ENCODE results near the gene PARP9.
"Not testable (repeated sequence)": the region's sequence is repeated elsewhere in the genome, so short reads cannot be mapped to it uniquely, and the experiment has no call there.

Gene PARP9

DNA sequence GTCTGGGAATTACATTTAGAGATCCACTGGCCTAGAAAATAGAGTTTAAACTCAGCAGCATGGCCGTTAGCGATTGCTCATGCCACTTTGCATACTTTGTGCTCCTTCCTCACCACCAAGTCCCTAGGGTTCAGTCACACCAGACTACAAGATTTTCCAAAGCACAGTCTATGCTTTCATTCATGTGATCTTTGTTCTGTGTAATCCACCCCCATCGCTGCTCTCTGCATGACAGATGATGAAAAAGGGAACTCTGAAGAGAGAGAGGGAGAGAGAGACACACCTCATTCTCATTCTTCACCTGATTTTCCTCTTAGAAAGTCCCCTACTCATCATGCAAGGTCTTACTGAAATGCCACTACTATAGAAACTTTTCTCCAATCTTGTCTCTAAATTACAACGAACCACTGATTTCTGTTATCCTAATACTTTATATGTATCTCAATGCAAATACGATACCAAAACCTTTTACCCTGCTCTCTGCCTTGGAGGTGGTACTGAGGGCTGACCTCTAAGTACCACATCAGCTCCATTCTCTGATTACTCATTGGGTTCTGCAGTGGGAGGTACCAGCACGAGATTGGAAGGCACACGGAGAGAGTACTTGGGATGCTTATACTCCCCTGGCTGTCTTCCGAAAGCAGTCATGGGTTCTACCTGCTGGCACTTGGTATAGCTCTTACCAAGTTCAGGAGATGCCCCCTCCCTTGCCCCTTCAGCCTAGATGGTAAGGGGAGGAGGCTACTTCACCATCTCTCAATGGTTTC is 12.3 kb upstream of the PARP9 start:
- DNase-seq = no peak

DNA sequence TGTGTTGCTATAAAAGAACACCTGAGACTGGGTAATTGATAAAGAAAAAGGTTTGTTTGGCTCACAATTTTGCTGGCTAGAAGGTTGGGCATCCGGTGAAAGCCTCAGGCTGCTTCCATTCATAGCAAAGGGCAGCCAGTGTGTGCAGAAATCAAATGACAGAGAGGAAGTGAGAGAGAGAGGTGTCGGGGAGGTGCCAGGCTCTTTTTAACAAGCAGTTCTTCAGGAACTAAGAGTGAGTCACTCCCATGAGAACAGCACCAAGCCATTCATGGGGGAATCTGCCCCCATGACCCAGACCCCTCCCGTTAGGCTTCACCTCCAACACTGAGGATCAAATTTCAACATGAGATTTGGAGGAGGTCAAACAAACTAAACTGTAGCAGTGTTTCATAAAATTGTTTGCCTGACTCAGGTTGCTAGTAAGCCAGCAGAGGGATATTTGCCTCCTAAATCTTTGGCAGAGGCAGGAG is 8.9 kb upstream of the PARP9 start:
- no peak for DNase-seq

DNA sequence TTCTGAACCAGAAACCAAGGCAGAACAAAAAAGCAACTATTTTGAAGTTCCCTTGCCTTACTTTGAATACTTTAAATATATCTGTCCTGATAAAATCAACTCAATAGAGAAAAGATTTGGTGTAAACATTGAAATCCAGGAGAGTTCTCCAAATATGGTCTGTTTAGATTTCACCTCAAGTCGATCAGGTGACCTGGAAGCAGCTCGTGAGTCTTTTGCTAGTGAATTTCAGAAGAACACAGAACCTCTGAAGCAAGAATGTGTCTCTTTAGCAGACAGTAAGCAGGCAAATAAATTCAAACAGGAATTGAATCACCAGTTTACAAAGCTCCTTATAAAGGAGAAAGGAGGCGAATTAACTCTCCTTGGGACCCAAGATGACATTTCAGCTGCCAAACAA is 4.7 kb upstream of the PARP9 start:
- no peak for DNase-seq

- not testable (repeated sequence) for DNase-seq
Measured at GRCh38 chr3:122568131-122568530, 4.0 kb upstream of the PARP9 start.

GRCh38 chr3:122563717-122564025 is 429 bp downstream of the PARP9 start:
- peak in 3 of 56 donors; percentile 1 to 3 (median 3) for DNase-seq

GRCh38 chr3:122562923-122563716 is 980 bp downstream of the PARP9 start:
- no peak for DNase-seq

DNA sequence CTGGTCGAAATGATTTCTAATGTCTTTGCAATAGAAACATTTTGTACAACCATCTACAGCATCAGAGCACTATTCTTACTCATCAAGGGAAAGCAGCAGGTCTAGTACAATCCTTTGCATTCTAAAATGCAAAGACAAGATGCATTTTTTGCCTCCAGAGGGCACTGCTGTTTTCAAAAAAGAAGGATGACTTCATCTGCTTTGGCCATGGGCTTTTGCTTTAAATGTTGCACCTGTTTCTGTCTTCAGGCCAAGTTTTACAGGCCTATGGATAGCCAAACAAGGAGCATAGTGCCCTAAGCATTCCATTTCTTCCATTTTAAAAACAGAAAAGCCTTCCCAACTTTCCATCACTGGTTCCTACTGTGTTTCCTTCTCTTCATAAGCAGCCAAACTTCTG is 3.4 kb downstream of the PARP9 start:
- peak in 4 of 56 donors; percentile 1 to 6 (median 4) for DNase-seq

GRCh38 chr3:122559906-122560305 is 4.2 kb downstream of the PARP9 start:
- DNase-seq = no peak

GRCh38 chr3:122558605-122559004 is 5.5 kb downstream of the PARP9 start:
- no peak for DNase-seq

DNA sequence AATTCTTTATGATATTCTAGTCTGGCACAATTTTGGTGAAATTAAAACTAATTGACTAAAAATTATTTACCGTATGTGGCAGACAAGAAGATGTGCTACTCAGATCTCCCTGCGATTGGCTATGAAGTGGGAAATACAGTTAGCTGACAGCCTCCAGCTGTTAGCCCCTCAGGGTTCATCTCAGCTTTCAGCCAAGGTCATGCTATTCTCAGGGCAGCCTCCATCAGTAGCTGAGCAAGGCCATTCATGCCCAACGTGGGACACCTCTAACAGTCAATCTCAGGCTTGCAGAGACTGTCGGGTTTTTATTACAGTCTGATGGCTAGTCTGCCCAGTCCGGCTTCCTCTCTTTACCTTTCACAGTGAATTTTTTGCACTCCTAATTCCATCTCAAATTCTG is 6.7 kb downstream of the PARP9 start:
- DNase-seq = no peak

DNA sequence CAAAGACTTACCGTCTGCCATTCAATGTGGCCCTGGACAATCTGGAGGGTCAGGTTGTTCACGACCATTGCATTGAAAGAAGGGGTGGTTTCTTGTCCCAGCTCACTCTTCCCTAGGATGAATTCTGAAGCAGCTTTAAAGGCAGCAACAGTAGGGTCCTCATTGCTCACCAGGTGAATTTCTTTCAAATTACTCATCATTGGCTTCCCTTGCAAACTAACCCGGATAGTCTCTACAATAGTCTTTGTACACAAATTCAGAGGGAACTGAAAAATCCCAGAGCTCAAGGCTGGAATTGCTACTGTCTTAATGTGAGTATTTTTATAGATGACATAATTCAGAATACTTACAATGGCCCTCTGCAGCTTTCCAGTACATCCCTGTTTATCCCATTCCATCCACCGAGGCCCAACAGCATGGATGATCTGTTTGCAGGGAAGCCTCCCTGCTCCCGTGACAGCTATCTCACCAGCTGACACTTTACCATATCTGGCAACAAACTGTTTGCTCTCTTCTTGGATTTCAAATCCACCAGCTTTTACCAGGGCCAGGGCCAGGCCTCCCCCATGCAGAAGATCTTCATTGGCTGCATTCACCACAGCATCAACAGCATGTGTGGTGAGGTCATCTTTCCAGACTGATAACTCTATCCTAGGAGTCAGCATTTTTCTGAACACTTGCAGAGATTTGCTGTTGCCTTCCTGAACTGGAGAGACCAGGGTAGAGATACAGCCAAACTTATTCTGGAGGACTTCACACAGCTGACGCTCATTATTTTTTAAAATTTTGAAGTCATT is 8.6 kb downstream of the PARP9 start:
- no peak for DNase-seq

DNA sequence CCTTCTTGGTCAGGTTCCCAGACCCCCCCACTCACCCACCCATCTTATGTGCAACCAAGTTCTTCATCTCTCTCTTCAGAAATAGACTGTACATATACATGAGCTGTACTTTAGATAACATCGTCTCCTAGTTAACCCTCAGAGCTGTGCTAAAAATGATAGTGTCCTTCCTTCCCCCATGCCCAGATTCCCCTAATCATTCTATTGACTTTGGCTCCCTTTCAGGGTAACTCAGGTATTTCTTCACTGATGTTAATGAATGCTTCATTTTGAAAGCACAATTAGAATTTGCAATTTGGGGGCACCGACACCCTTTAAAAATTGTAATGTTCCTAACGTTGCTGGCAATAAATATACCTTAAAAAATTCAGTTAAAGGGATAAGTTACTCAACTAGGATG is 10.9 kb downstream of the PARP9 start:
- DNase-seq = no peak

- no peak for DNase-seq
Measured at GRCh38 chr3:122548619-122549018, 15.5 kb downstream of the PARP9 start.

DNA sequence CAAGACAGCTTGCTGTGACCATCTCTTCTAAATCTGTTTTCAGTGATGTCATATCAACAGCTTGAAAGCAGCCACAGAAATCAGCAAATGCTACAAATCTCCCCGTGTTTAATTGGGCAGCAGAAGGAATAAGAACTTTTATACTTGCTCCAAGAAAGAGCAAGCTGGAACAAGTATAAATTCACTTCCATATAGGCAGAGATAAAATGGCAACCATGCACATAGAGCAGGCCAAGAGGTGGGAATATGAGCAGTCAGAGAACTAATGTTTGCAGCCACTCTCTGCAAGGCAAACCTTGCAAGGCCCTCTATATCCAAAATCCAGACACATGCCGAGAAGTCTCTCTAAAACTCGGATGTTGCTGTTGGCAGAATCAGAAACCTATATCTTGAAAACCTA is 16.0 kb downstream of the PARP9 start:
- no peak for DNase-seq

DNA sequence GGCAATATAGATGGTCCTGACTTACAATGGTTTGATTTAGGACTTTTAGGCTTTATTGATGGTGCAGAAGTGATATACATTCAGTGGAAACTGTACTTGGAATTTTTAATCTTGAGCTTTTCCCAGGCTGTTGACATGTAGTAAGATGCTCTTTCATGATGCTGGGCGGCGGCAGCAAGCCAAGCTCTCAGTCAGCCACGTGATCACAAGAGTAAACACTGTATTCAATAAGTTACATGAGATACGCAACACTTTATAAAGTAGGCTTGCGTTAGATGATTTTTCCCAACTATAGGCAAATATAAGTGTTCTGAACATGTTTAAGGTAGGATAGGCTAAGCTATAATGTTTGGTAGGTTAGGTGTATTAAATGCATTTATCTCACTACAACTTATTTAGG is 17.9 kb downstream of the PARP9 start:
- DNase-seq = no peak

GRCh38 chr3:122538956-122539490 is 25.1 kb downstream of the PARP9 start:
- DNase-seq = no peak

DNA sequence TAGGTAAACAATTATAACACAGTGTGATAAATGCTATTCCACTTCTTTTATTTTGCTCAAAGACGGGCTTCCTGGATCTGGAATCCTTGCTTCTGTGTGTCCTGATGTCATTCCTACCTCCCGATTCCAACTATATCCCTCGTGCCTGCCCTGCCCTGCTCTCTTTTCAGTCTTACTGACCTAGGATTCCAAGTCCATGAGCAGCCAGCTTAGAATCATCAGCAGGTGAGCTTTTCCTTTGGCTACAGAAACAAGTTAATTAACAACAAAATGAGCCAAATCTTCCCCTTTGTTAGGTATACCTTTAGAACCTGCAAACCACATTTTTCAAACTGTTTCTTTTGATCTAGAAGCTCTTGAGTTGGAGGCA is 27.5 kb downstream of the PARP9 start:
- DNase-seq = no peak

DNA sequence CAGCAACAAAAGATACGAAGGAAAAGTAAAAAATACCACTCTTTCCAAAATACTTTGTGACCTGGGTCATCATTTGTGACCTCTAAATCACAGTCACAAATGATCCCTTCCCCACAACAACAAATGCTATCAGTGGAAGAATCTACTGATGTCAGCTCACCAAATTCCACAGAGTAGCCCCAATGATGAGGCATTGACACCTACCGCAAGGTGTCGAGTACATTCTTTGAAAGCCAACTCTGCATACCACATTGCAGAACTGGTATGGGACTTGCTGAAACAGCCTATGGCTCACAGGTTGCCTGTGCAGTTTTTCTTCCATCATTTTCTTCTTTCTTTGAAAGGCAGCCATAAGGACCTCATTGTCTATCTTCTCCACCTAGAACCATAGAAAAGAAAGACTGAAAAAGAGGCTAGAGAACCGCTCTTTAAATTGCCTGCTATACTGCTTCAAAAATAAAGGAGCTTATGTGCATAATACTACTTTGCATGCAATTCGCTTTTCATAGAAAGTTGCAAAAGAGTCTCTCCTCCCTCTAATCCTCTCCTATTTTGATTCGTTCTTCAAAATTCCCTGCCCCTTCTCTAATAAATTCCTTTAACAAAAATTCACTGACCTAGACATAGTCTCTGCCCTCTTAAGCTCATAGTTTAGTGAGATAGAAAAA is 28.0 kb downstream of the PARP9 start:
- DNase-seq = no peak

DNA sequence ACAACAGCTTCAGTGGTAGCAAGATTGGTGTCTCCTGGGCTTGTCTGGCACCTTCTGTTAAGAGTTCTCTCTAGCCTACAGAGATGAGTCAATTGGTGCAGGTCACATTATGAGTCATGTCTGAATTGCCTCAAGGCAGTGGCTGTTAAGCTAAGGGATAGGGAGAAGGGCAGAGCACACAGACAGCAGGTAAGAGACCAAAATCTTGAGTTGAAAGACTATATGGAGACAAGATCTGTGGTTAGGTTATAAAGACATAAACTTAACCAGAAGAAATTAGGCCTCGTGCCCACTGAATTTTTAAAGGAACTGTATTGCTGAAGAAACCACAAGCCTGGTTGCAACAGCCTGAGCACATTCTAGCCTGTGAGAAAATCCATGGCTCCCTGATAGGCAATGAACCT is 30.2 kb downstream of the PARP9 start:
- no peak for DNase-seq

GRCh38 chr3:122533480-122533879 is 30.6 kb downstream of the PARP9 start:
- DNase-seq = no peak

GRCh38 chr3:122530164-122530563 is 33.9 kb downstream of the PARP9 start:
- DNase-seq = no peak

Data from amygdala (tissue), 56 donors.